GM18868 (cell line): ENCODE results near the gene CHAF1A.

Experiments used
- ATAC-seq: cut with Tn5 transposase; IDR thresholded peaks from one replicate; pipeline ENCODE4 v1.9.1; 2021; ENCODE audit warnings: mild to moderate bottlenecking, moderate library complexity; ENCODE audit not compliant: unreplicated experiment

The CHAF1A gene, protein sequence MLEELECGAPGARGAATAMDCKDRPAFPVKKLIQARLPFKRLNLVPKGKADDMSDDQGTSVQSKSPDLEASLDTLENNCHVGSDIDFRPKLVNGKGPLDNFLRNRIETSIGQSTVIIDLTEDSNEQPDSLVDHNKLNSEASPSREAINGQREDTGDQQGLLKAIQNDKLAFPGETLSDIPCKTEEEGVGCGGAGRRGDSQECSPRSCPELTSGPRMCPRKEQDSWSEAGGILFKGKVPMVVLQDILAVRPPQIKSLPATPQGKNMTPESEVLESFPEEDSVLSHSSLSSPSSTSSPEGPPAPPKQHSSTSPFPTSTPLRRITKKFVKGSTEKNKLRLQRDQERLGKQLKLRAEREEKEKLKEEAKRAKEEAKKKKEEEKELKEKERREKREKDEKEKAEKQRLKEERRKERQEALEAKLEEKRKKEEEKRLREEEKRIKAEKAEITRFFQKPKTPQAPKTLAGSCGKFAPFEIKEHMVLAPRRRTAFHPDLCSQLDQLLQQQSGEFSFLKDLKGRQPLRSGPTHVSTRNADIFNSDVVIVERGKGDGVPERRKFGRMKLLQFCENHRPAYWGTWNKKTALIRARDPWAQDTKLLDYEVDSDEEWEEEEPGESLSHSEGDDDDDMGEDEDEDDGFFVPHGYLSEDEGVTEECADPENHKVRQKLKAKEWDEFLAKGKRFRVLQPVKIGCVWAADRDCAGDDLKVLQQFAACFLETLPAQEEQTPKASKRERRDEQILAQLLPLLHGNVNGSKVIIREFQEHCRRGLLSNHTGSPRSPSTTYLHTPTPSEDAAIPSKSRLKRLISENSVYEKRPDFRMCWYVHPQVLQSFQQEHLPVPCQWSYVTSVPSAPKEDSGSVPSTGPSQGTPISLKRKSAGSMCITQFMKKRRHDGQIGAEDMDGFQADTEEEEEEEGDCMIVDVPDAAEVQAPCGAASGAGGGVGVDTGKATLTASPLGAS

DNA sequence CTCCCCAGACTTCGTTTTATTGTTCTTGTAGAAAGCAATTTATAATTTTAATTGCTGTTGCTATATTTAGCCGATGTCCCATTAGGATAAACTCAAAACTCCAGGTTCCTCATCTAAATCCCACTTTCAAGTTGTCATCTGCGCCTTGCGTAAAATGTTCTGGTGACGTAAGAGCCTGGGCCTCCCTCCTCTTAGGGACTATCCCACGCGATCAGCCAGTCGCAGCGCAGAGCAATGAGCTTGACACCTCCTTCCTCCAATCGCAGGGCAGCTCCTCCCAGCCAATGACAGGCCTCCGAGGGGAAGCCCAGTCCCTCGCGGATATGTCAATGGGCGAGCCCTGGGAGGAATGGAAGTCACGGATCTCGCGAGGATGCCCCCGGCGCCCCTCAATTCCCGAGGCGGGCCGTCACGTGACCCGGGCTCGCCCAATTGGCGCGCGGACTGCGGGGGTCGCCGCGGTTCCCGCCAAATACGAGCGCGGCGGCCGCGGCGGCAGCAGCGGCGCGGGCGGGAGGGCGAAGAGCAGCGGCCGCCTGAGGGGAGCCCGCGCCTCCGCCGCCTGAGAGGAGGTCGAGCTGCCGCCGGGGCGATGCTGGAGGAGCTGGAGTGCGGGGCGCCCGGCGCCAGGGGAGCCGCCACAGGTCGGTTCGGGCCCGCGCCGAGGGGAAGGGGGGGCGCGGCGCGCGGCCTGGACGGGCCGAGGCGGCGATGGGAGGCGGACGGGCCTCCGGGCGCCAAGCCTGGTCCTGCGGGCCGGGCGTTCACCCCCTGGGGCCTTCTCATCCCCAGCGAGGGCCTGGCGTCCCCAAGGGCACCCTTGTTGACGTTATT is at the start of gene CHAF1A:
CHAF1A (plus strand) TSS at position 470 of the 834 bp plus-strand sequence; CDS start at position 593, 123 bp downstream.
- ATAC-seq, result peak; percentile 76

DNA sequence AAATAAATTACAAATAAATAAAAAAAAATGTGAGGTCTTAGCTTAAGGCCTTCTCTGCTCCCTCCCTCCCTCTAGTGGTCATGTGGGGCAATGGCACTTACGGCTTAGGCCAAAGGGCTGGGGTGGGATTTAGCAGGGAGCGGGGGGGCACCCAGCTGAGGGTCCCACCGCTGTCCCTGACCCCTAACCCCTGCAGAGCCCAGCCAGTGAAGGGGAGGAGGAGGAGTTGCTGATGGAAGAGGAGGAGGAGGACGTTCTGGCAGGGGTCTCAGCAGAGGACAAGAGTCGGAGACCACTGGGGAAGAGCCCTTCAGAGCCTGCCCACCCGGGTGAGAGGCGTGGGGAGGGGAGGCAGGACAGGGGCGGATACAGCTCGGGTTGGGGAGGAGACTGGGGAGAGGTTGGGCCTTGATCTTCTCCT is 49.7 kb upstream of the CHAF1A start:
- no peak for ATAC-seq

DNA sequence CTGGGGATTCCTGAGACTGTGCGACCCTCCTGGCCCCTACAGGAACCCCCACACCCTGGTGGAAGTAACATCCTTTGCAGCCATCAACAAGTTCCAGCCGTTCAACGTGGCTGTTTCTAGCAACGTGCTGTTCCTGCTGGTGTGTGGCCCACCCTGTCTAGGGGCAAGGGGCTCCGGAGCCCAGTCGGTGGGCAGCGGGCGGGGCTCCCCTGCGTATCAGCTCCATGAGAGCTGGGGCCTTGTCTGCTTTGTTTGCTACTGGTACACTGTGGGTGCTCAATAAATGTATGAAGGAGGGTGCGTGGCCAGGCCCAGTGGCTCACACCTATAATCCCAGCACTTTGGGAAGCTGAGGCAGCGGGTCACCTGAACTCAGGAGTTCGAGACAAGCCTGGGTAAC is 48.2 kb upstream of the CHAF1A start:
- ATAC-seq, result no peak

DNA sequence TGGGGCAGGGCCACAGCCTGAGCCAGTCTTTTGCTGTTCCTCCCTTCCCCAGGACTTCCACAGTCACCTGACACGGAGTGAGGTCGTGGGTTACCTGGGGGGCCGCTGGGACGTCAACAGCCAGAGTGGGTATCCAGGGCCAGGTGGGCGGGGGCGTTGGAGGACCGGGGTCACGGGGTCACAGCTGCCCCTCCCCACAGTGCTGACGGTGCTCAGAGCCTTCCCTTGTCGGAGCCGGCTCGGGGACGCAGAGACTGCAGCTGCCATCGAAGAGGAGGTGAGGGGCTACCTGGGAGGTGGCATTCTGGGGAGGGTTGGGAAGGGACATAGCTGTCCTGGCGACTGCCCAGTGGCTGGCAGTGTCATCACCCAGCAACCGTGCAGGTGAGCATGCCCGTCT is 47.5 kb upstream of the CHAF1A start:
- no peak for ATAC-seq

DNA sequence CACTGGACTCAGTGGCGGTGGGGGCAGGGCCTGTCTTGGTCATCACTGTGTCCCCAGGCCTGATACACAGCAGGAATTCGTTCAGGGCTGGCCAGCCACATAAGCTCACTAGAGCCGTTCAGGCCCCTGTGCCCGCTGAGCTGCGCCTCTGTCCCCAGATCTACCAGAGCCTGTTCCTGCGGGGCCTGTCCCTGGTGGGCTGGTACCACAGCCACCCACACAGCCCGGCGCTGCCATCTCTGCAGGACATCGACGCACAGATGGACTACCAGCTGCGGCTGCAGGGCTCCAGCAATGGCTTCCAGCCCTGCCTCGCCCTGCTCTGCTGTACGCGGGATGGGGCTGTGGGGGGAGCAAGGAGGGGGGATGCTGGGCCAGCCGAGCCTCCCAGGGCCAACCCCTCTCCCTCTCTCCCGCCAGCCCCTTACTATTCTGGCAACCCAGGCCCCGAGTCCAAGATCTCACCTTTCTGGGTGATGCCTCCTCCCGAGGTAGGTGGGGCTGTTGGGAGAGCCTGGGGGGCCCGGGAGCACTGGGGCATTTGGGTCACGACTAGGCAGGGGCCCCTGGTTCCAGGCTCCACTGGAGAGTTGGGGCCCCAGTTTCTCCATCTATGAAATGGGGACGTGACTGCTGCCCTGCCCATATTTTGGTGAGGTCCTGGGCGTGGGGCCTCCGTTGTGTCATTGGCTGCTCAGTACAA is 45.2 kb upstream of the CHAF1A start:
- no peak for ATAC-seq

DNA sequence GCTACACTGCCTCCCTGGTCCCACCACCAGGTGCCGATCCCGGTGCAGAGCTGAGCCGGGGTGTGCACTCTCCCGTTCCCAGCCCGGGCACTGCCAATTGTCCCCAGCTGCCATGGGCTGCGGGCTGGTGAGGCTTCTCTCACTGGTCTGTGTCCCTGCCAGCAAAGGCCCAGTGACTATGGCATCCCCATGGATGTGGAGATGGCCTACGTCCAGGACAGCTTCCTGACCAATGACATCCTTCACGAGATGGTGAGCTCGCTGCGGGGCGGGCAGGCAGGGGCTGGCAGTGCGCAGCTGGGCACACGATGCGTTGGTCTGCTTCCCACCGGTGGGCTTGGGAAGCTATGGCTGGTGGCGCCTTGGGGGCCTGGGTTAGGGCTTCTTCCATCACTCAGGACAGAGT is 44.5 kb upstream of the CHAF1A start:
- ATAC-seq, result no peak

DNA sequence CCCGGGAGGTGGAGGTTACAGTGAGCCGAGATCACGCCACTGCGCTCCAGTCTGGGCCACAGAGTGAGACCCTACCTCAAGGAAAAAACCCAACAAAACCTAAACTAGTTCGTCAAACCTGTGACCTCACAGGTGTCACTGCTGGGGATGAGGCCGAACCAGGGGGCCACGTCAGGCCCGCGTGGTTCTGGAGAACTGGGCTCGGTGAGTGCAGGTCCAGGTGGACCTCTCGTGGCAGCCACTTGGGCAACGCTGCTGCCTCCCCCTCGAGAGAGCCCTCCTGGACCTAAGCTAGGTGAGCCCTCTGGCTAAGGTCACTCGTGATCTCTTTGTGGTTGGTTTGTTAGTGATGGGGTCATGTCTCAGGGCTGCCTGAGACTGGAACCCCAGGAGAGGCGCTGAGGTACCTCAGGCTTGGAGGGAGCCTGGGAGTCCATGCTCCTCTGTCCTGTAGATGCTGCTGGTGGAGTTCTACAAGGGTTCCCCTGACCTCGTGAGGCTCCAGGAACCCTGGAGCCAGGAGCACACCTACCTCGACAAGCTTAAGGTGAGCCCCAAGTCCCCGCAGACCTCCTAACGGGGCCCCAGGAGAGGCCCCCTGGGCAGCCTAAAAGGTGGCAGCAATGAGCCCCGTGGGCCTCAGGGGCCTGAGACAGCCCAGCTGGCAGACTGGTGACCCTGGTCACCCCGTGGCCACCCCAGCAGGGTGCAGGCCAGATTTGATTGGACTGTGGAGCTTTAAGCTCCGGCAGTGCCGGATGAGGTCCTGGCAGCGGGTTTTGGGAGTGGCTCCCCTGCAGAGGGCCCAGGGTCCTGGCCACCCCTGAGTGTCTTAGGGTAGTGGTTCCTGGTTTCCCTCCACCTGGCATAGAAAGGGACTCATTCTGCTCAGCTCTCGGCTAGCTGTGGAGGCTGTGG is 43.5 kb upstream of the CHAF1A start:
- ATAC-seq, result no peak

DNA sequence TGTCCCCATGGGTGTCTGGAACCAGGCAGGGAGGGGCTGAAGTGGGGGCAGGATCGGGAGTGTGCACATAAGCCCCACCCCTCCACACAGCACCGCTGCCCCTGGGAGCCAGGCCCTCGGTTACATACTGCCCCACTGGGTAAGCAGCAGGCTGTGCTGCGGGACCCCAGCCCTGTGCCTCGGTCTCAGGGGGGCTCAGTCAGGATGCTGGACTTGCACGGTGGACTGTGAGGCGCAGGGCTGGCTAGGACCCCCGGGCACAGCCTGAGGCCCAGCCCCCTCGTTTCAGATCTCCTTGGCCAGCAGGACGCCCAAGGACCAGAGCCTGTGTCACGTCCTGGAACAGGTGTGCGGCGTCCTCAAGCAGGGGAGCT is 42.8 kb upstream of the CHAF1A start:
- ATAC-seq, result no peak

DNA sequence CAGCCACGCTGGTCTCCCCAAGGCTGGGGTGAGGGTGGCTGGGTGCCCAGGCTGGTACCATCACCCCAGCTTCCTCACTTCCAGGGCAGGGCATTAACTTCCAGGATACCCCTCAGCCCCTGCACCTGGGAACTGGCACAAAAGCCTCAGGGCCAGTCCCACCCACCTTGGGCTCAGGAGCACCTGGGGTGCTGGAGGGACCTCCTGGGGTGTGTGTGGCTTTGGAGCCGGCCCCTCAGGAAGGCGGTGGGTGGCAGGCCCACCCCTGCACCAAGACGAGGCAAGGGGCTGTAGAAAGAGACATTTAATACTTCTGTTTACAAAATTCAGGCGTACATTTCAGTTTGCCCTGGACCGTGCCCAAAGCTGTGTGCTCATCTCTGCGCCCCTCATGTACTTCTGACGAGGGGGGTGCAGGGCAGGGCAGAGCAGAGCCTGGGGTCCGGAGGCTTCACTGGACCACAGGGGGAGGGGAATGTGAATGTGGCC is 42.3 kb upstream of the CHAF1A start:
- ATAC-seq, result no peak

DNA sequence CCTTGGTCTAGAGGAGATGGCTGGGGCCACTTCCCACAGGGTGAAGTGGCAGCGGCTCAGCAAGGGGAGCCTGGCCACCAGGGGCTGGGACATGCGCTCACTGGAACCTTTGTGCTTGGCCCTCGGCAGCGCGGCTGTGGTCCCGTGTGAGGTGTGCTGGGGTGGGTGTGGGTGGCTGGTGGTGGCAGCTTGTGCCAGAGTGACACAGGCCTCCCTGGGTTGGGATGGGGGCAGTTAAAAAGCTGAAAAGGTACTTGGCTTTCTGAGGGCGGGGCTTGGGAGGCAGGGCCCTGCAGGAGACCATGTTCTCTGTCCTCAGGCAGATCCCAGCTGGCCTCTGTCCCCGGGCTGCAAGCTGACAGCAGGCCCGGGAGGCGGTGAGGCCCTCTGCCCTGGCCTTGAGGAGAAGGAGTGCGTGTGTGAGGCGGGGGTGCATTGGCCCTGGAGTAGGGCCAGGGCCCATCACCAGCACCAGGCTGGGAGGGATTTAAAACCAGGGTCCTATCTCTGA is 41.7 kb upstream of the CHAF1A start:
- ATAC-seq, result no peak

DNA sequence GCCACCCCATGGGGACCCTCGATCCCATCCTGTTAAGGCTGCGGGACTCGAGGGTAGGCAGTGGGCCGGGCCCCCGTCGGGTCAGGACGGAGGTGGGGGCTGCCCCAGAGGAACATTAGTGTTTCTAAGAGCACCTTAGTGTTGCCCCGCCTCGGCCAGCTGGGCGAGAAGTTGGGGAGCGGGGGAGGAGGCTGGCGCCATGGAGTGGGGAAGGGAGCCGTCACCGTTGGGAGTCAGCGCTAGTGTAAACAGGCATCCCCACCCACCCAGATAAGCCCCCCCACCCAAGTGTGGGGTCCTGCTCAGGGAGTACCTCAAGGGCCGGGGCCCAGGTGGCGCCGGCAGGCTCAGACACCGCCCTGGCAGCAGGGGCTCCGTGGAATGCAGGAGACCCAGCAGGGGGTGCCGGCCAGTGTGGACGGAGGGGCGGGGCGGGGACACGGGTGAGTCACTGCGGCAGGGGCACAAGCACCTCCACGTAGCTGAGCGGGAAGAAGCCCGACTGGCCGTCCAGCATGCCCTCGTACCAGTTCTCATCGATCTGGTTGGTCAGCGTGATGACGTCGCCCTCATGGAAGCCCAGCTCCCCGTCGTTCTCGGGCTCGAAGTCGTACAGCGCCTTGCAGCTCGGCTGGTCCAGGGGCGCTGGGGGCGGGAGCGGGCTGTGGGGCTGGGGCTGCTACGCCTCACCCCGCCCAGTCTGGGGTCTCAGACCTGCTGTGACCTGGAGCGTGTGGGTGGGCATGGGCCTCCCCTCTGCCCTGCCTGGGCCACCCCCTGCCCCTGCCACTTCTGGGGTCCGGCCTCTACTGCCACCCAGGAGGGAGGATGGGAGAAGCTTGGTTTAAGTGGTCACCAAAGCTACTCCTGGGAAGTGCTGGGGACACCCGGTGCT is 41.0 kb upstream of the CHAF1A start:
- ATAC-seq, result no peak

DNA sequence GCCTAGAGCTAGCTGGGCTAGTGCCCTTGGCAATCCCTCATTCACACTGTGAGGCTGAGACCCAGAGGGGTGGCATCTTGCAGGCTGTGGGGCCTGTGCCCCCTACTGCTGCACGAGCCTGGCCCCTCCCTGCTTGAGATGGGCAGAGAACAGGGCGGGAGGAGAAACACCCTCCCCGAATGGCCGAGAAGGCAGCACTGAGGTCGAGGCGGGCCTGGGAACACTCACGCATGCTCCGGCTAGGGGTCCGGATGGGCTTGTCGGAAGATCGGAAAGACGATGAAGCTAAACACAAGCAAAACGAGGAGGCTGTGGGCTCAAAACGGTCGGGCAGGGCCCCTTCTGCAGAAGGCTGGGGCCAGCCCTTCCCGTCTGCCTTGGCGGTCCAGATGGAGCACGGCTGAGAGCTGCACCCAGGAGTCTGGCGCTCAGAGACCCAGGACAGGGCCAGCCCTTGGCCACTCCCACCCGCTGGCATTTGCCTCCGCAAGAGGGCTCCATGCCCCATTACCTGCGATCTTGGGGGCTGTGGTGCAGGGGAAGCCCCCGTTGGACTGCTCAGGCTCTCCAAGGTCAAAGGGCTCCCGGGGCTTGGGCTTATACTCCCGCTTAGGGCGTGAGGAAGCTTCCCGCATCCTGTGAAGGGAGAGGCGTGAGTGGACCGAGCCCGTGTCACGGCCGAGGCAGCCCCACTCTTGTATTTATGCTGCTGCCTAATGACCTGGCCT is 40.2 kb upstream of the CHAF1A start:
- no peak for ATAC-seq

DNA sequence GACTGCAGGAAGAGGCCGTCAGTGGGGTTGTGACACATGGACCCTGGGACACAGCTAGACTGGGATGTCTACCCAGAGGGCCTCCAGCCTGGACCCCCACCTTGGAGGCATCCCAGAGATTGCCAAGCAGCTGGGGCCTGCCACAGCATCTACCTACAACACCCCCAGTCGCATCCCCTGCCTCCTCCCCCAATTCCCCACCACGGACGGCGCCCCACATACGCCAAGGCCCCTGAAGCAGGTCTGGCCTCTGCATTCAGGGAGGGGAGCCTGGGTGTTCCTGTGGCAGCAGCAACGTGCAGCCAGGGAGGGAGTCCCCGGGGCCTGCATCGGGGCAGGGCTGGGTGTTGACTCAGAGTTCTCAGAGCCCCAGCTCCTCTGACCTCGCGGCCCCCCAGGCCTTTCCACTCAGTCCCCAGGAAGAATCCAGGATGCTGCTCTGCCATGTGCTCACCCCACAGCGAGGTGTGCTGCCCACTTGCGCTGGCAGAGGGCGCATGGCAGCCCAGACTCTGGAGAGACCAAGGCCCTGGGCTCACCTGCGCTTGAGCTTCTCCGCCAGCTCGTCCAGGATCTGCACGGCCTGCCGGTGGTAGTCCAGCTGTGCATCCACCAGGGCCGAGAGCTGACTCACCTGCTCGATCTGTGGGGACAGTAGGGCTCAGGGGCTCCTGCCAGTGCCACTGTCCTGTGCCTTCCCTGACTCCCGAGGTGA is 39.5 kb upstream of the CHAF1A start:
- ATAC-seq, result no peak

DNA sequence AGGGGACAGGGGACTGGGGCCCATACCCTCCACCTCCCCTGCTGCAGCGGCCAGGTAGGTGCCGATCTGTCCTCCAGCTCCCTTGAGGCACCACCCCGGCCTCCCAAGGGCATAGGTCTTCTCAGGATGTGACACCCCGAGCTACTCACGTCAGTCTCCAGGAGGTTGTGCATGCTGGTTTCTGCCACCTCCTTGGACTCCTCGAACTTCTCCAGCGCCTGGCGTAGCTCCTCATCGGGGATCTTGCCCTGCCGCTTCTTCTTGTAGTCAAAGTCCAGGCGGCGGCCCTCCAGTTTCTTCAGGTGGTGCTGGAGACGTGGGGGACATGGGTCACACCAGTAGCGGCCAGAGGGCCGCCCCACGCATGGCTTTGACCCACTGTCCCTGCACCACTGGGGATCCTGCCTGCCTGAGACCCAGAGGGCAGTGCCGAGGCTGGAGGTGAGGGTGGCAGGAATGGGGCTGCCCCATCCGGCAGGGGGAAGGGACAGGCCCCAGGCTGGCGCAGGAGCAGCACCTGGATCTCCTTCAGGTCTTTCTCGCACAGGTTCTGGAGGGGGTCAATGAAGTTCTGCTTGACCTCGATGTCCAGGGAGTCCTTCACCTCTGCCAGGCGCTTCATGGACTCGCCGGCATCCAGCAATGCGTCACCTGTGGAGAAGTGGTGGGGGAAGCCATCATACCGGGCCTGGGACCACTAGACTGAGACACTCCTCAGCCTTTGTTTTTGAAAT is 38.7 kb upstream of the CHAF1A start:
- ATAC-seq, result no peak

DNA sequence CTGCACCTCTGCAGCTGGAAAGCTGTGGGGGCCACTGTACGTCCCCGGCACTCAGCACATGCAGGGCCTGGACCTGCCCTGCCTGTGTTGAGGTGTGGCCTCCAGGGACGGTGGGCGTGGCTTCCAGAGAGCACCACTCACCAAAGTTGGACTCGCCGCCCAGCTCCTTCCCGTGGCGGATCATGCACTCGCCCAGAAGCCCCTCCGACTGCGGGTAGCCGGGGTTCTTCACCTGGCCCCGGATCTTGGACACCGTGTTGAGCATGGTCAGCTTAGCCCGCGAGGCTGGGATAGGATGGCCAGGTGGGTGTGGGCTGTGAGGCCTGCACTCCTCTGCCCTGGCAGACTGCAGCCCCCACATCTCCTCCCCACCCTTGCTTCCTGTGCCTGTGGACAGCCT is 37.1 kb upstream of the CHAF1A start:
- ATAC-seq, result no peak
